ENCODE measurements around the gene IL34.

DNA sequence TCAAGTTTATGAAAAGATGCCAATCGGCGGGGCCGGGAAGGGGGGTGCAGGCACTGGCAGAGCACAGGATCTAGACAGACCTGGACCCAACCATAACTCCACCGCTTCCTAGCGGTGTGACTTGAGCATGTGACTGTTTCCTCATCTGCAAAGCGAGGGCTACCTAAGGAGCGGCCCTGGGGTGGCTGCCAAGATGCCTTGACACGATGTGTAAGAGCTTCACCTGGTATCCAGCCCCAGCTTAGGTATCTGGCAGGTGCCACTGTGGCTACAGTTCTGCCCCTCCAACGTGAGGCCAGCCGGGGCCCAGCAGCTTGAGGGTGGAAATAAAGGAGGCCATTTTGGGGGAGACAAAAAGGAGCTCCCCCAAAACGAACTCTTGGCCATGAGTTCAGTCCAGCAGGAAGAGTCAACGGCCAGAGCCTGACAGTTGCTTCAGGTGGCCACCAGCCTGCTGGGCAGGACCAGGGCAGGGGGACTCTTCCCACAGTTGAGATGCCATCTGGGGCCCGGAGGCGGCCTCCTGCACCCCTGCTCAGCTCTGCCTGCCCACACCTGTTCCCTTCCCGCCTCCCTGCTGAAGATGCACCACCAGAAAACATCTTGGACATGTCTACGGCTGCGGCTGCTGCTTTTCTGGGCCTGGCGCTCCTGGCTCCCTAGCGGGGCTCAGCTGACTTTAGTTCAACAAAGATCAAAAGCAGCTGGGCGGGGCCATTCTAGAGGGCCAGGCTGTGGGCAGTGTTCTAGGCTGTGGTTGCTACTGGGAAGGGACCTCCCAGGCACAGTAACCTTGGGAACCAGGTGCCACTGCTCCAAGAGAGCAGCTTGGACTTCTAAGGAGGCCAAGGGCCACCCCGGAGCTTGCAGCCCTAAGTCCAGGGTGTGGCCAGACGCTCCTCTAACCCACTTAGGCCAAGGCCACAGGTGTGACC is 42.9 kb downstream of the IL34 start:
- no peak for TF ChIP-seq EZH2 (IDR thresholded peaks at IDR 0.05; ENCODE audit: borderline replicate concordance, low read depth, low read length, severe bottlenecking)
- TF ChIP-seq, protein P1, sequence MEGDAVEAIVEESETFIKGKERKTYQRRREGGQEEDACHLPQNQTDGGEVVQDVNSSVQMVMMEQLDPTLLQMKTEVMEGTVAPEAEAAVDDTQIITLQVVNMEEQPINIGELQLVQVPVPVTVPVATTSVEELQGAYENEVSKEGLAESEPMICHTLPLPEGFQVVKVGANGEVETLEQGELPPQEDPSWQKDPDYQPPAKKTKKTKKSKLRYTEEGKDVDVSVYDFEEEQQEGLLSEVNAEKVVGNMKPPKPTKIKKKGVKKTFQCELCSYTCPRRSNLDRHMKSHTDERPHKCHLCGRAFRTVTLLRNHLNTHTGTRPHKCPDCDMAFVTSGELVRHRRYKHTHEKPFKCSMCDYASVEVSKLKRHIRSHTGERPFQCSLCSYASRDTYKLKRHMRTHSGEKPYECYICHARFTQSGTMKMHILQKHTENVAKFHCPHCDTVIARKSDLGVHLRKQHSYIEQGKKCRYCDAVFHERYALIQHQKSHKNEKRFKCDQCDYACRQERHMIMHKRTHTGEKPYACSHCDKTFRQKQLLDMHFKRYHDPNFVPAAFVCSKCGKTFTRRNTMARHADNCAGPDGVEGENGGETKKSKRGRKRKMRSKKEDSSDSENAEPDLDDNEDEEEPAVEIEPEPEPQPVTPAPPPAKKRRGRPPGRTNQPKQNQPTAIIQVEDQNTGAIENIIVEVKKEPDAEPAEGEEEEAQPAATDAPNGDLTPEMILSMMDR (IDR thresholded peaks at IDR 0.05; ENCODE audit: borderline replicate concordance, extremely low read depth, low read length, poor library complexity, severe bottlenecking), result no peak
